ENCODE data around the gene NHLH1. TPM values are rescaled to one million over a fixed set of nuclear protein-coding genes. Genes with fewer than 3 reads are reported as not detected.

Gene NHLH1
- under 0.01 and 0.11 TPM in 2 replicates for total RNA-seq

DNA sequence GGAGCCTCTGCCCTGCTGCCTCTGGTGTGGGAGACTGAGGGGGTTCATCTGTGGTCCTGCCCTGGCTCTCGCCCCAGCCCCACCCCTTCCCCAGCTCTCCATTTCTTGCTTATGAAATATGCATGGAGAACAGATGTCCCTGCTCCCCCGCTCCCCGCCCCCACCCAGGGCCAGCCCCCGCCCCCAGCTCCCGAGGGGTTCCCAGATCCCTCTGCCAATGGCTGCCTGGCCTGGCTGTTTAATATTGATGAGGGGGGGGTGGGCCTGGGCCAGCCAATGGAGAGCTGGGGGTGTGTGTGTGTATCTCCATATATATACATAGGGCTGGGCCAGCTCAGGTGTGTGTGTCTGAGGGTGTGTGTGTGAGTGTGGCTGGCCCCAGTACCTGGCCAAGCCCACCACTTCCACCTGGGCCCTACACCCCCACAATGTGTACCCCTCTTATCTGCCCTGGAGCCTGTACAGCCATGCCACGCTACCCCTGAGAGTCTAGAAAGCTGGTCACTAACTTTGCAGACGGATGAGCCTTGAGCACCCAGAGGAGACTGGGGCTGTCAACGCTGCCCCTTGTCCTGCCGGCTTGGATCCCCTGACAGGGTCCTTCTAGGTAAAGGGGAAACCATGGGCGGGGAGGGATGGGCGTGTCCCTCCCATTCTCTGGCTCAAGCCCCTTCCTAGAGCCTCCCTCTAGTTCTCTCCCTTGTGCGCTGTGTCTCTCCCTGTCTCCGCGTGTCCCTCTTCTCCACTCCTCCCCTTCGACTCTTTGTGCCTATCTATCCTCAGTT is at the start of gene NHLH1:
TSS of gene NHLH1 (plus strand) at position 341 of the 785 bp plus-strand sequence. CDS start 3,661 bp downstream, outside the sequence.

DNA sequence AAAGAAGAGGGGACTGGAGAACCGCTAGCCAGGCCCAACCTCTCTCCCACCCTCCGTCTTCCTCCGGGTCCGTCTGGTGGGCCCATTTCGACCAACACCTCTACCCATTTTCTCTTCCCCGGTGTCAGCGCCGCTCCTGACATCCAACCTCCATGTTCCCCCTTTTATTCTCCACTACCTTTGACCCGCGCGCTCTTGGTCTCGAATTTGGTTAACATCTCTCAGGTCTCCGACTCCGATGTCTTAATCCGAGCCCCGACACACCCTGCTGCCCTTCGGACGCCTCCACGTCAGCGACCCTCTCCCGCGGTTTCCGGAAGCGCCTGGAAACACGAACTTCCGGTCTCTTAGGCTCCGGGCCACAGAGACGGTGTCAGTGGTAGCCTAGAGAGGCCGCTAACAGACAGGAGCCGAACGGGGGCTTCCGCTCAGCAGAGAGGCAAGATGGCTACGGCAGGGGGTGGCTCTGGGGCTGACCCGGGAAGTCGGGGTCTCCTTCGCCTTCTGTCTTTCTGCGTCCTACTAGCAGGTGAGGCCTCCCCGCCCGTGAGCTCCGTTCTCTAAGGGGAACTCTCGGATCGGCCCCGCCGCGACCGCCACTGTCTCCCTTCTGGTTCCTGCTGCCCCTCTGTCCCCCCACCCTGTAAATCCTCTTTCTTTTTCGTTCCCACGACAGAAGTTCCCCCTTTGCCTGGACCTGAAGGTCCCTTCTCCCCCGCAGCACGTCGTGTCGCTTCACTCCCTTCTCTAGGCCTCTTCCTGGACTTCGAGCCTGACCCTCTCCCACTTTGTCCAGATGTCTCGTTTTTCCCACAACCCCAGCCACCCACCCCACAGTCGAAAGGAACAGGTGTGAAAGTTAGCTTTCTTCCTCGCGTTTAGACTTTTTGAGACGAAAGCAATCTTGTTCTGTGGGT is 23.7 kb upstream of the NHLH1 start, which contains the start of the genes COPA and NCSTN:
TSS of gene COPA (minus strand) at position 298 of the 917 bp plus-strand sequence. CDS start at position 218, 80 bp downstream.
TSS of gene NCSTN (plus strand) at position 431 of the 917 bp plus-strand sequence. CDS start at position 445, 14 bp downstream.

DNA sequence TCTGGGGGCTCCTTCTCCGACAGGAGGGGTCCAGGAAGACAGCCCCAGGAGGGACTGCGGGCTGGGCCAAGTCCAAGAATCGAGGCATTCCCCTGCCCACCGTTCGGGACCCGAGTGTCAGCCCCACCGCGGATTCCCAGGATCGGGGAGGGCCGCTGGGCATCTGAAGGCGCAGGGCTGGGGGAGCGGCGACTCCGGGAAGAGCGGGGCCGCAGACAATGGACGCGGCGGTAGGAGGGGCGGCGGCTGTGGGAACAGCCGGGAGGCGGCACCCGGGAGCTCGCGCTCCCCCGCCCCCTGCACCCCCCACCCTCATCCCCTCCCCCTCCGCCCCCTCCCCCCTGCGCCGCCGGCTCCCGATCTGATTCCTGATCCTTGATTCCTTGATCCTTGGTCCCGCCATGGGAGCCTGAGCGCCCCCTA is 33.4 kb downstream of the NHLH1 start, which contains the start of gene VANGL2:
TSS of gene VANGL2 (plus strand) at position 342 of the 423 bp plus-strand sequence. CDS start 15,274 bp downstream, outside the sequence.

Small RNA genes within 50 kb of the gene (small RNA-seq; reads per million reads assigned to genes)
- gene RF00019: not detected
- not detected for gene RNU4-42P

Other genes starting within 250 kb of the NHLH1 start
- 2.4 and 13.0 TPM in 2 replicates for gene ATP1A4, start 215.5 kb upstream of the NHLH1 start, total RNA-seq
- gene CASQ1, start 176.5 kb upstream of the NHLH1 start, total RNA-seq: 0.76 and 2.4 TPM in 2 replicates
- 78.1 and 121 TPM in 2 replicates for gene PEA15, start 161.7 kb upstream of the NHLH1 start, total RNA-seq
- gene DCAF8, start 104.5 kb upstream of the NHLH1 start, total RNA-seq: 80.0 and 102 TPM in 2 replicates
- 30.2 and 63.1 TPM in 2 replicates for gene PEX19, start 81.9 kb upstream of the NHLH1 start, total RNA-seq
- gene COPA, start 23.8 kb upstream of the NHLH1 start, total RNA-seq: 259 and 297 TPM in 2 replicates
- 108 and 145 TPM in 2 replicates for gene NCSTN, start 23.7 kb upstream of the NHLH1 start, total RNA-seq
- gene VANGL2, start 33.5 kb downstream of the NHLH1 start, total RNA-seq: 6.5 and 7.1 TPM in 2 replicates
- gene SLAMF6, start 156.2 kb downstream of the NHLH1 start, total RNA-seq: not detected in 2 replicates
- gene CD84, start 212.4 kb downstream of the NHLH1 start, total RNA-seq: 0.39 TPM in 1 of 2 replicates, not detected in the other